ENCODE measurements around the gene SLC22A23.

The SLC22A23 gene

GRCh38 chr6:3347247-3347646 lies 109.6 kb downstream of the SLC22A23 start:
- Mint-ChIP-seq H3K27me3 (no peaks in the 10 kb centered on the region), H3K9me3 (no peaks in the 10 kb centered on the region), H3K36me3 (no peaks in the 10 kb centered on the region), H3K27ac (no peak overlapping the region), H3K4me1 (peaks cover 21% of the 10 kb centered on the region), H3K4me3 (no peak overlapping the region)

- H3K9me3 Mint-ChIP-seq, result no peaks in the 10 kb centered on the region
- peaks cover 21% of the 10 kb centered on the region for H3K4me1 Mint-ChIP-seq
- no peaks in the 10 kb centered on the region for H3K27me3 Mint-ChIP-seq
- no peaks in the 10 kb centered on the region for H3K36me3 Mint-ChIP-seq
- H3K27ac Mint-ChIP-seq, result no peak overlapping the region
- H3K4me3 Mint-ChIP-seq, result no peak overlapping the region
These were observed 110.4 kb downstream of the SLC22A23 start for GRCh38 chr6:3346476-3346875.

- peaks cover 21% of the 10 kb centered on the region for H3K4me1 Mint-ChIP-seq
- H3K27me3 Mint-ChIP-seq, result no peaks in the 10 kb centered on the region
- no peak overlapping the region for H3K27ac Mint-ChIP-seq
- H3K4me3 Mint-ChIP-seq, result no peak overlapping the region
- H3K36me3 Mint-ChIP-seq, result no peaks in the 10 kb centered on the region
- no peaks in the 10 kb centered on the region for H3K9me3 Mint-ChIP-seq
These were observed 111.0 kb downstream of the SLC22A23 start for GRCh38 chr6:3345836-3346235.

GRCh38 chr6:3343089-3343883 lies 113.6 kb downstream of the SLC22A23 start:
- Mint-ChIP-seq H3K27me3 (no peaks in the 10 kb centered on the region), H3K9me3 (no peaks in the 10 kb centered on the region), H3K27ac (no peak overlapping the region), H3K36me3 (no peaks in the 10 kb centered on the region), H3K4me1 (peaks cover 25% of the 10 kb centered on the region), H3K4me3 (no peak overlapping the region)

- Mint-ChIP-seq H3K9me3 (no peaks in the 10 kb centered on the region), H3K27ac (no peak overlapping the region), H3K4me1 (peaks cover 37% of the 10 kb centered on the region), H3K36me3 (no peaks in the 10 kb centered on the region), H3K27me3 (no peaks in the 10 kb centered on the region), H3K4me3 (no peak overlapping the region)
These were observed 115.4 kb downstream of the SLC22A23 start for GRCh38 chr6:3341467-3341866.

GRCh38 chr6:3340894-3341293 lies 116.0 kb downstream of the SLC22A23 start:
- H3K9me3 Mint-ChIP-seq, result no peaks in the 10 kb centered on the region

GRCh38 chr6:3340358-3340802 lies 116.5 kb downstream of the SLC22A23 start:
- Mint-ChIP-seq H3K27ac (no peak overlapping the region), H3K27me3 (no peaks in the 10 kb centered on the region), H3K9me3 (no peaks in the 10 kb centered on the region), H3K4me1 (peaks cover 35% of the 10 kb centered on the region), H3K36me3 (no peaks in the 10 kb centered on the region), H3K4me3 (no peak overlapping the region)

More at GRCh38 chr6:3340894-3341293, 116.0 kb downstream of the SLC22A23 start:
- Mint-ChIP-seq H3K27me3 (no peaks in the 10 kb centered on the region), H3K27ac (no peak overlapping the region), H3K4me3 (no peak overlapping the region), H3K36me3 (no peaks in the 10 kb centered on the region), H3K4me1 (peaks cover 35% of the 10 kb centered on the region)

- H3K36me3 Mint-ChIP-seq, result no peaks in the 10 kb centered on the region
- H3K27me3 Mint-ChIP-seq, result no peaks in the 10 kb centered on the region
- no peaks in the 10 kb centered on the region for H3K9me3 Mint-ChIP-seq
- H3K4me1 Mint-ChIP-seq, result peaks cover 35% of the 10 kb centered on the region
- no peak overlapping the region for H3K27ac Mint-ChIP-seq
- no peak overlapping the region for H3K4me3 Mint-ChIP-seq
These were observed 117.0 kb downstream of the SLC22A23 start for GRCh38 chr6:3339811-3340210.

GRCh38 chr6:3337521-3338350 lies 119.1 kb downstream of the SLC22A23 start:
- Mint-ChIP-seq H3K27ac (no peak overlapping the region), H3K9me3 (no peaks in the 10 kb centered on the region), H3K4me3 (no peak overlapping the region), H3K4me1 (peaks cover 30% of the 10 kb centered on the region), H3K36me3 (peaks cover under 1% of the 10 kb centered on the region), H3K27me3 (no peaks in the 10 kb centered on the region)

GRCh38 chr6:3336859-3337515 lies 119.9 kb downstream of the SLC22A23 start:
- H3K4me3 Mint-ChIP-seq, result no peak overlapping the region
- H3K36me3 Mint-ChIP-seq, result peaks cover 1% of the 10 kb centered on the region
- no peak overlapping the region for H3K27ac Mint-ChIP-seq
- H3K9me3 Mint-ChIP-seq, result no peaks in the 10 kb centered on the region
- peaks cover 30% of the 10 kb centered on the region for H3K4me1 Mint-ChIP-seq
- no peaks in the 10 kb centered on the region for H3K27me3 Mint-ChIP-seq

GRCh38 chr6:3336066-3336786 lies 120.6 kb downstream of the SLC22A23 start:
- no peak overlapping the region for H3K4me3 Mint-ChIP-seq

GRCh38 chr6:3335169-3335568 lies 121.7 kb downstream of the SLC22A23 start:
- H3K27me3 Mint-ChIP-seq, result no peaks in the 10 kb centered on the region
- H3K4me1 Mint-ChIP-seq, result peaks cover 30% of the 10 kb centered on the region
- no peak overlapping the region for H3K27ac Mint-ChIP-seq
- no peaks in the 10 kb centered on the region for H3K9me3 Mint-ChIP-seq
- no peak overlapping the region for H3K4me3 Mint-ChIP-seq
- H3K36me3 Mint-ChIP-seq, result peaks cover 1% of the 10 kb centered on the region

More at GRCh38 chr6:3336066-3336786, 120.6 kb downstream of the SLC22A23 start:
- Mint-ChIP-seq H3K36me3 (peaks cover 1% of the 10 kb centered on the region), H3K27me3 (no peaks in the 10 kb centered on the region), H3K27ac (no peak overlapping the region), H3K4me1 (peaks cover 30% of the 10 kb centered on the region), H3K9me3 (no peaks in the 10 kb centered on the region)

- no peak overlapping the region for H3K27ac Mint-ChIP-seq
- H3K27me3 Mint-ChIP-seq, result no peaks in the 10 kb centered on the region
- no peak overlapping the region for H3K4me3 Mint-ChIP-seq
- H3K36me3 Mint-ChIP-seq, result peaks cover 1% of the 10 kb centered on the region
- no peaks in the 10 kb centered on the region for H3K9me3 Mint-ChIP-seq
- H3K4me1 Mint-ChIP-seq, result peaks cover 30% of the 10 kb centered on the region
These were observed 122.3 kb downstream of the SLC22A23 start for GRCh38 chr6:3334555-3334954.

- no peak overlapping the region for H3K27ac Mint-ChIP-seq
- H3K4me1 Mint-ChIP-seq, result peaks cover 20% of the 10 kb centered on the region
- H3K36me3 Mint-ChIP-seq, result peaks cover 1% of the 10 kb centered on the region
- H3K4me3 Mint-ChIP-seq, result no peak overlapping the region
- H3K27me3 Mint-ChIP-seq, result no peaks in the 10 kb centered on the region
- no peaks in the 10 kb centered on the region for H3K9me3 Mint-ChIP-seq
These were observed 123.6 kb downstream of the SLC22A23 start for GRCh38 chr6:3333263-3333662.

GRCh38 chr6:3331971-3332370 lies 124.9 kb downstream of the SLC22A23 start:
- no peak overlapping the region for H3K4me3 Mint-ChIP-seq
- H3K27me3 Mint-ChIP-seq, result no peaks in the 10 kb centered on the region
- H3K27ac Mint-ChIP-seq, result no peak overlapping the region
- peaks cover 8% of the 10 kb centered on the region for H3K4me1 Mint-ChIP-seq
- peaks cover 1% of the 10 kb centered on the region for H3K36me3 Mint-ChIP-seq
- no peaks in the 10 kb centered on the region for H3K9me3 Mint-ChIP-seq
